H1 (cell line): ENCODE measurements around the gene DVL2. TPM values are rescaled to one million over a fixed set of nuclear protein-coding genes. Genes with fewer than 3 reads are reported as not detected.
A peak's percentile ranks its signal among the peaks of the same experiment; 100 is the strongest.

Experiments used
- CTCF ChIA-PET: fragments of 300-600 bp; sonication (Branson Sonifier 250); formaldehyde crosslinking; loops from one replicate; lab custom pipeline; 2021; ENCODE audit not compliant: partially characterized antibody; lab: Charles Lee
- POLR2A ChIA-PET: fragments of 300-600 bp; sonication (Branson Sonifier 250); formaldehyde crosslinking; loops from one replicate; lab custom pipeline; 2021; ENCODE audit warnings: inconsistent platforms; ENCODE audit not compliant: partially characterized antibody; lab: Charles Lee
- DNase-seq, 2 experiments: peaks; one replicate each; pipeline versions ENCODE4 v3.0.0 to v3.0.0-alpha.2; 2010 to 2022; ENCODE audit warnings: low spot score in 2 of 2, low read depth in 1 of 2, mixed read lengths in 1 of 2
- FAIRE-seq: peaks from 2 replicates; lab custom pipeline; 2011; peaks lifted over from hg19 to GRCh38; lab: Jason Lieb, UNC
- H2AFZ ChIP-seq: 2 replicates; pipeline ENCODE4 v1.8.1; 2012; ENCODE audit warnings: low read length, inconsistent platforms
- H2AK5ac ChIP-seq: 2 replicates; pipeline ENCODE4 v1.6.1; 2013; ENCODE audit warnings: low read depth, low read length
- H2BK120ac ChIP-seq: replicated peaks from 2 replicates; pipeline ENCODE3; 2013; ENCODE audit warnings: low read depth, low read length, inconsistent platforms
- H2BK12ac ChIP-seq: 2 replicates; pipeline ENCODE4 v1.6.1; 2013; ENCODE audit warnings: low read depth, low read length
- H2BK15ac ChIP-seq: 2 replicates; pipeline ENCODE4 v1.6.1; 2013; ENCODE audit warnings: low read length
- H2BK20ac ChIP-seq: 2 replicates; pipeline ENCODE4 v1.6.1; 2013; ENCODE audit warnings: low read length
- H2BK5ac ChIP-seq: 2 replicates; pipeline ENCODE4 v1.6.1; 2013; ENCODE audit warnings: low read depth, low read length
- H3K14ac ChIP-seq: 2 replicates; pipeline ENCODE4 v1.6.1; 2013; ENCODE audit warnings: inconsistent platforms; ENCODE audit not compliant: insufficient read length
- H3K18ac ChIP-seq: 2 replicates; pipeline ENCODE4 v1.6.1; 2013; ENCODE audit warnings: low read length; ENCODE audit errors: extremely low read depth
- H3K23ac ChIP-seq: 2 replicates; pipeline ENCODE4 v1.6.1; 2013; ENCODE audit warnings: inconsistent platforms; ENCODE audit not compliant: insufficient read length
- H3K23me2 ChIP-seq: 2 replicates; pipeline ENCODE4 v1.6.1; 2013; ENCODE audit warnings: low read depth, low read length
- H3K27ac ChIP-seq: 2 replicates; pipeline ENCODE4 v1.6.1; 2011; ENCODE audit warnings: low read depth, low read length, inconsistent platforms
- H3K27me3 ChIP-seq, 4 experiments: replicated peaks in 1 of 4; 1 replicate in 1 of 4; 2 replicates in 3 of 4; pipeline versions ENCODE4 v1.6.1 to v1.8.1; 2011 to 2013; ENCODE audit warnings: low read length in 3 of 4, mild to moderate bottlenecking in 3 of 4, inconsistent platforms in 2 of 4, mixed read lengths in 2 of 4, moderate library complexity in 1 of 4; ENCODE audit not compliant: control insufficient read depth in 3 of 4, insufficient read depth in 3 of 4; ENCODE audit errors: extremely low read depth in 1 of 4
- H3K36me3 ChIP-seq, 4 experiments: 2 replicates each; pipeline versions ENCODE4 v1.6.1 to v1.8.1; 2011 to 2013; ENCODE audit warnings: mild to moderate bottlenecking in 4 of 4, low read length in 3 of 4, moderate library complexity in 2 of 4, control low read depth in 1 of 4, inconsistent platforms in 1 of 4; ENCODE audit not compliant: insufficient read depth in 4 of 4, control insufficient read depth in 2 of 4
- H3K4ac ChIP-seq: replicated peaks from 2 replicates; pipeline ENCODE3; 2013; ENCODE audit warnings: low read length, low read depth, mixed read lengths, inconsistent platforms; ENCODE audit not compliant: insufficient read length
- H3K4me1 ChIP-seq, 4 experiments: replicated peaks in 1 of 4; 1 replicate in 1 of 4; 2 replicates in 3 of 4; pipeline versions ENCODE4 v1.6.1 to v1.8.1; 2011 to 2013; ENCODE audit warnings: low read length in 3 of 4, inconsistent platforms in 2 of 4, mixed read lengths in 1 of 4; ENCODE audit not compliant: insufficient read depth in 4 of 4, control insufficient read depth in 3 of 4
- H3K4me2 ChIP-seq, 2 experiments: 2 replicates each; pipeline versions ENCODE4 v1.6.1 to v1.8.1; 2011 to 2013; ENCODE audit warnings: low read depth in 2 of 2, low read length in 2 of 2, control low read depth in 1 of 2, inconsistent platforms in 1 of 2, mild to moderate bottlenecking in 1 of 2; ENCODE audit not compliant: insufficient read depth in 1 of 2
- H3K4me3 ChIP-seq, 4 experiments: fragments of 200-600, 300-600 bp in 1 of 4; sonication (generic), shearing (Covaris generic), sonication (Bioruptor Twin) in 1 of 4; 2 replicates each; pipeline versions ENCODE4 v1.5.1 to v1.8.1; 2011 to 2016; ENCODE audit warnings: low read length in 4 of 4, low read depth in 3 of 4, control low read depth in 2 of 4, inconsistent platforms in 2 of 4, mild to moderate bottlenecking in 2 of 4, mixed read lengths in 1 of 4, moderate library complexity in 1 of 4; ENCODE audit not compliant: insufficient read depth in 2 of 4; ENCODE audit errors: extremely low read depth in 1 of 4
- H3K56ac ChIP-seq: replicated peaks from 2 replicates; pipeline ENCODE3; 2013; ENCODE audit warnings: low read depth, mild to moderate bottlenecking, mixed read lengths, low read length, inconsistent platforms; ENCODE audit not compliant: insufficient read length
- H3K79me1 ChIP-seq: 2 replicates; pipeline ENCODE4 v1.6.1; 2013; ENCODE audit warnings: low read depth, low read length, control low read depth
- H3K79me2 ChIP-seq, 2 experiments: 2 replicates each; pipeline versions ENCODE4 v1.6.1 to v1.8.1; 2012 to 2013; ENCODE audit warnings: low read length in 2 of 2, mild to moderate bottlenecking in 2 of 2, inconsistent platforms in 1 of 2; ENCODE audit not compliant: insufficient read depth in 2 of 2, control insufficient read depth in 1 of 2
- H3K9ac ChIP-seq, 4 experiments: replicated peaks in 1 of 4; 1 replicate in 1 of 4; 2 replicates in 3 of 4; pipeline versions ENCODE4 v1.6.1 to v1.8.1; 2011 to 2013; ENCODE audit warnings: low read depth in 3 of 4, low read length in 3 of 4, control low read depth in 2 of 4, mild to moderate bottlenecking in 2 of 4, moderate library complexity in 2 of 4, inconsistent platforms in 1 of 4; ENCODE audit errors: extremely low read depth in 1 of 4
- H3K9me3 ChIP-seq, 2 experiments: 2 replicates each; pipeline versions ENCODE4 v1.6.1 to v1.8.1; 2012 to 2013; ENCODE audit warnings: mild to moderate bottlenecking in 2 of 2, moderate library complexity in 2 of 2, control low read depth in 1 of 2, inconsistent platforms in 1 of 2, low read depth in 1 of 2, low read length in 1 of 2, mixed read lengths in 1 of 2; ENCODE audit not compliant: insufficient read depth in 2 of 2
- H4K20me1 ChIP-seq, 2 experiments: replicated peaks in 1 of 2; 2 replicates each; pipeline versions ENCODE3 to v1.8.1; 2011 to 2013; ENCODE audit warnings: inconsistent platforms in 2 of 2, low read length in 2 of 2, mild to moderate bottlenecking in 1 of 2; ENCODE audit not compliant: insufficient read depth in 2 of 2, control insufficient read depth in 1 of 2
- H4K5ac ChIP-seq: 2 replicates; pipeline ENCODE4 v1.6.1; 2013; ENCODE audit warnings: low read length, low read depth, mixed read lengths, inconsistent platforms; ENCODE audit not compliant: insufficient read length
- H4K8ac ChIP-seq: 2 replicates; pipeline ENCODE4 v1.8.0; 2013; ENCODE audit warnings: mild to moderate bottlenecking, moderate library complexity, low read length, inconsistent platforms; ENCODE audit not compliant: insufficient read depth; ENCODE audit errors: extremely low read depth
- H4K91ac ChIP-seq: replicated peaks from 2 replicates; pipeline ENCODE3; 2013; ENCODE audit warnings: low read length, mixed read lengths, inconsistent platforms; ENCODE audit not compliant: insufficient read length
- WGBS, 2 experiments: shearing (Covaris generic) in 1 of 2; methylation state at CpG; one replicate each; pipeline versions ENCODE4 v1.1.6 to v1.1.7; 2013 to 2015; ENCODE audit warnings: low lambda C conversion rate in 2 of 2, mixed read lengths in 2 of 2, inconsistent platforms in 1 of 2, low coverage in 1 of 2, missing lambda C conversion rate in 1 of 2; ENCODE audit not compliant: insufficient replicate concordance in 2 of 2, insufficient coverage in 1 of 2, insufficient read length in 1 of 2; ENCODE audit errors: extremely low coverage in 1 of 2, missing lambda C conversion rate in 1 of 2; 5-methylcytosine and 5-hydroxymethylcytosine counted together
- polyA plus RNA-seq, 7 experiments: library from polyadenylated mRNA; depleted of rRNA in 3 of 7; stranded (reverse) in 5 of 7; unstranded in 2 of 7; fragments of >200 nt in 5 of 7; fragments of 200-250 nt in 2 of 7; gene quantifications; 1 replicate in 5 of 7; 2 replicates in 1 of 7; 4 replicates in 1 of 7; pipeline versions ENCODE4 v1.2.1 to v1.2.3, GENCODE V29; 2011 to 2013; ENCODE audit warnings: missing spikeins in 2 of 7, mixed read lengths in 2 of 7
- total RNA-seq: library from RNA; stranded (reverse); fragmentation: NEBNext Ultra II Directional; extraction: Animal tissue kit (Norgen Biotek cat#: 25700); gene quantifications from 2 replicates; pipeline ENCODE4 v1.2.1, GENCODE V29; 2021

DVL2 gene
- total and polyA plus RNA-seq, 2 of the 8 experiments (the other 6 are each of a cell fraction or from before 2014, with no cell fraction given), result 19.0 to 59.6 TPM

- Histone ChIP-seq H4K5ac (no peak overlapping the region), H4K8ac (no peak overlapping the region), H2BK5ac (peak overlapping the region; percentile 80; the same call in 1 of the 2 replicates), H2AFZ (no peak overlapping the region), H3K4me3 (peak overlapping the region; percentile 76 to 93 (median 86)), H2BK12ac (0 out of 2 replicates have a peak overlapping the region, but pooled peaks have one; percentile 52), H3K36me3 (peaks cover 15 to 38% (median 28%) of the 10 kb centered on the region in 4 experiments; a peak in 7 of 8 replicates), H3K27me3 (no peaks in the 10 kb centered on the region), H3K9ac (peak overlapping the region in 3 of 4 experiments; percentile 26 to 81 (median 69); a peak in 6 of 7 replicates), H3K23me2 (peaks cover 15% of the 10 kb centered on the region; the same call in 1 of the 2 replicates), H4K91ac (no peak overlapping the region), H3K56ac (no peak overlapping the region), H3K9me3 (no peaks in the 10 kb centered on the region), H2AK5ac (no peak overlapping the region), H2BK20ac (no peak overlapping the region), H3K4ac (no peak overlapping the region), H4K20me1 (peaks cover 10 to 25% of the 10 kb centered on the region in 2 experiments), H3K27ac (peak overlapping the region; percentile 49), H3K79me2 (peaks cover 0 to 8% of the 10 kb centered on the region in 2 experiments; a peak in 1 of 4 replicates), H3K23ac (no peak overlapping the region), H3K4me1 (peaks cover 6 to 30% (median 20%) of the 10 kb centered on the region in 4 experiments), H3K14ac (no peak overlapping the region), H3K18ac (peak overlapping the region; percentile 65; the same call in 1 of the 2 replicates), H2BK15ac (no peak overlapping the region), H3K79me1 (no peaks in the 10 kb centered on the region; the same call in 1 of the 2 replicates), H2BK120ac (no peak overlapping the region), H3K4me2 (peak overlapping the region; percentile 73 to 80)
- WGBS, 2 experiments, result 65% methylated on average over 11 of the region's 11 CpGs; no CpG with 5 or more reads in 1 of the 2 experiments
- POLR2A ChIA-PET, result interaction anchor here (0.8 to 10.7 kb wide), 21 partner anchors 13 to 215 kb away, joined by 3 to 386 read pairs (median 4); partner anchors contain the start of genes CLDN7, CTDNEP1, DVL2 and ELP5
- DNase-seq (peak in 1 of 2 experiments; percentile 73), FAIRE-seq (no peak)
- CTCF ChIA-PET, result interaction anchor here (0.6 to 4.3 kb wide), 13 partner anchors 10 to 178 kb away, joined by 3 to 46 read pairs (median 4); partner anchors contain the start of genes DVL2, GABARAP and PHF23
Measured at GRCh38 chr17:7220593-7221277, 13.6 kb downstream of the DVL2 start.
